ENCODE results near the gene TMEM218.

The TMEM218 gene

GRCh38 chr11:125111343-125112207 is at the start of gene TMEM218:
TMEM218 (minus strand) TSS chr11:125111626; CDS start chr11:125102241, 9,385 bp downstream.
- peak; percentile 97 for DNase-seq

- DNase-seq = no peak
Observed at GRCh38 chr11:125157953-125158680, 46.7 kb upstream of the TMEM218 start.

GRCh38 chr11:125157118-125157733 is 45.8 kb upstream of the TMEM218 start:
- no peak for DNase-seq

GRCh38 chr11:125156346-125157117 is 45.1 kb upstream of the TMEM218 start:
- DNase-seq = no peak

GRCh38 chr11:125155767-125156166 is 44.3 kb upstream of the TMEM218 start:
- DNase-seq = no peak

GRCh38 chr11:125155100-125155444 is 43.6 kb upstream of the TMEM218 start:
- no peak for DNase-seq

GRCh38 chr11:125154378-125155099 is 43.1 kb upstream of the TMEM218 start:
- DNase-seq = no peak

- no peak for DNase-seq
Observed at GRCh38 chr11:125153837-125154236, 42.4 kb upstream of the TMEM218 start.

- DNase-seq = no peak
Observed at GRCh38 chr11:125148743-125149142, 37.3 kb upstream of the TMEM218 start.

- no peak for DNase-seq
Observed at GRCh38 chr11:125148011-125148410, 36.6 kb upstream of the TMEM218 start.

GRCh38 chr11:125147280-125147679 is 35.9 kb upstream of the TMEM218 start:
- DNase-seq = no peak

GRCh38 chr11:125146232-125146631 is 34.8 kb upstream of the TMEM218 start:
- DNase-seq = no peak

GRCh38 chr11:125141686-125142535 is 30.5 kb upstream of the TMEM218 start:
- peak; percentile 61 for DNase-seq

GRCh38 chr11:125141178-125141577 is 29.8 kb upstream of the TMEM218 start:
- DNase-seq = no peak

- no peak for DNase-seq
Observed at GRCh38 chr11:125140233-125140632, 28.8 kb upstream of the TMEM218 start.

- DNase-seq = no peak
Observed at GRCh38 chr11:125139778-125140177, 28.4 kb upstream of the TMEM218 start.

- DNase-seq = no peak
Observed at GRCh38 chr11:125138966-125139365, 27.5 kb upstream of the TMEM218 start.

GRCh38 chr11:125136001-125136400 is 24.6 kb upstream of the TMEM218 start:
- DNase-seq = no peak

GRCh38 chr11:125132596-125132995 is 21.2 kb upstream of the TMEM218 start:
- no peak for DNase-seq

- no peak for DNase-seq
Observed at GRCh38 chr11:125132071-125132470, 20.6 kb upstream of the TMEM218 start.

GRCh38 chr11:125129316-125129993 is 18.0 kb upstream of the TMEM218 start:
- no peak for DNase-seq

Measured in activated naive CD4-positive, alpha-beta T cell treated with Interleukin-2 at 50 U/mL for 16 hours (primary cell).